ENCODE results near the gene LHFPL6.

The LHFPL6 gene

DNA sequence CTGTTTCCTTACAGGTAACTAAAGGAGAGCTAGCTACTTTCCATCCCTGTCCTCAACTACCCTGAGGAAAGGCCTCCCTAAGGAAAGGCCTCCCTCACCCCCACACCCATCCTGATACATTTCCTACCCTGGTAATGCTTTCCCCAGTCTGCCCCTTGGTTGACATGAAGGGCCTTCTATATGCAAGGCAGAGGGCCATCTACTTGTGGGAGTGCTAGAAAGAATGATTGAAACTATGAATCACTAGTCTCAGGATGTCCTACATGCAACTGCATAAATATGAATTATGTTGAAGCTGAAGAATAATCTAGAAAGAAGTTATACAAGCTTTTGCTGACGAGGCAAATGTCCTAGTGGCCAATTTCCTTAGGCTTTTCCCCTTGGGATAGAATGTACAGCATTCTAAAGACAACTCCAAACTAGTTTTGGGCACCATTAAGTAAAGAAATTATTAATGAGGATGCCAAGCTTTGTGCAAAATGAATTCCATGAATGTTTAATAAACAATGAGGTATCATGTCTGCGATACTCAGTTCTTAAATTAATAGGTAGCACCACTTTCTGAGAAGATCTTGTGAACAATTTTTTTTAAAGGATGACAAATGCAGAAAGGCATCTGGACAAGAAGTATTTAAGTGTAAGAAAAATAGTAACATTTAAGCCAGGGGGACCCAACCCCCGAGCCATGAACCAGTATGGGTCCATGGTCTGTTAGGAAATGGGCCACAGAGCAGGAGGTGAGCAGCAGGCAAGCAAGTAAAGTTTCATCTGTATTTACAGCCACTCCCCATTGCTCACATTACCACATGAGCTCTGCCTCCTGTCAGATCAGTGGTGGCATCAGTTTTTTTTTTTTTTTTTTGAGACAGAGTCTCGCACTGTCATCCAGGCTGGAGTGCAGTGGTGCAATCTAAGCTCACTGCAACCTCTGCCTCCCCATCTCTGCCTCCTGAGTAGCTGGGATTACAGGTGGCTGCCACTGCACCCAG is 223.0 kb downstream of the LHFPL6 start:
- DNase-seq, result no peak

DNA sequence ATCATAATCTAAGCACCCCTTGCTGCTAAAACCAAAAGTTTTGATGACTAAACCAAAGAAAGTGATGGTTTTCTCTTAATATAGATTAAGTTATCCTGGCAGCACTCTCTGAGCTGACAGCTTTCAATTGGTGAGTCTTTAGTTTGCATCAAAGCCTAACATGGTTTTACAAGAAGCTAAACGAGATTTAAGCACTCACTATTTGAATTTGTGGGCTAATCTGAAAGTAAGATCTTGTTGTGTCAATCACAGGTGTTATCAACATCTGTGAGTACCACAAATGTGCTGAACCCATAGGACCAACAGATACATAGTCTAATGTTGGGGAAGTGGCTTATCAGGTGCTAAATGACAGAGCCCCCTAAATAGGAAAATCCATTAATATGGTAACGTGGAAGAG is 223.9 kb downstream of the LHFPL6 start:
- DNase-seq, result no peak

DNA sequence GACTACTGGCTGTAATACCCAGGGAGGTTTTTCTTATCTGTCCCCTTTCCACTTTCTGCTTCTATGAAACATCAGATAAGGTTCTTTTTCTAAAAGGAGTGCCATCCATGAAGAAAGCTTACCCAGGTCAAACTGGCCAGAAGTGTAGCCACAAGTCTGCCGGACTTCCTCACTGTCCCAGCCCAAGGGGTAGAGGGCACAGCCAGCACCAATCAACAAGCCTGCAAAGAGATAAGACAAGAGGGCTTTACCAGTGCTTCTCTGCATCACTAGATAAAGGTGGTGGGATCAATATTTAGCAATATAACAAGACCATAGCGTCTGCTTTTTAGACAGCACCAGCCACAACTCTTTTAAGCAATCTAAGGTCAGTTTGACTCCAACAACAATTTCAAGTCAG is 224.7 kb downstream of the LHFPL6 start:
- no peak for DNase-seq

DNA sequence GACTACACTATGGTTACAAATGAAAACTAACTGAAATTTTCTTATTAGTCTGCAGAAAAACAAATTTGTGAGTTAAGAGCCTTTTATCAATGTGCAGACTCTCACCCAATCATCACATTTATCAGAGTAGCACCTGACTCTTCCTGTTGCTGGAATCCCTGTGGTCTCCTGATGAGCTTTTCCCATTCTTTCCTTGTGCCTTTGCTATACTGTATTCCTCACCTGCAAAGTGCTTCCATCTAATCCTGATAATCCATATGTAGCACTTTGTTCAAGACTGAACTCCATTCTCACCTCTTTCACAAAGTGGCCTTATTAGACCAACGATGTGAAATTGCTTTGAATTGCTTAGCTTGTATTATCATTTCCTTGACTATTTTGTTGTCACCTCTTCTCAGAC is 225.3 kb downstream of the LHFPL6 start:
- no peak for DNase-seq

DNA sequence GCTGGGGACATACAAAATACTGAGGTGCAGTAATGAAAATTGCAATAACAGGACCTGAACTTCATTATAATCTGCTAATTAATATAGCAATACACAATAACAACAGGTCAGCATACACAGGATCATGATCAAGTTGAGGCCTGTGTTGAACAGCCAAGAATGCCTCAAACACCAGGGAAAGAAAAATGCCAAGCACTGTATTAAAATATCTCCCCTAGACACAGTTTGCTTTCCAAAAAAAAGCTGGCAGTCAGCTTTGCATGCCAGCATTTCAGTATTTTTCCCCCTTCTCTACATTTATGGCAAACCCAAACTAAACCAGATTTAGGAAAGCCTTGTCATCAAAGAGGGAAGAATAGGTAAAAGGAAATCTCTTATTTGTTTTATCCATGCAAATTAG is 226.9 kb downstream of the LHFPL6 start:
- no peak for DNase-seq

DNA sequence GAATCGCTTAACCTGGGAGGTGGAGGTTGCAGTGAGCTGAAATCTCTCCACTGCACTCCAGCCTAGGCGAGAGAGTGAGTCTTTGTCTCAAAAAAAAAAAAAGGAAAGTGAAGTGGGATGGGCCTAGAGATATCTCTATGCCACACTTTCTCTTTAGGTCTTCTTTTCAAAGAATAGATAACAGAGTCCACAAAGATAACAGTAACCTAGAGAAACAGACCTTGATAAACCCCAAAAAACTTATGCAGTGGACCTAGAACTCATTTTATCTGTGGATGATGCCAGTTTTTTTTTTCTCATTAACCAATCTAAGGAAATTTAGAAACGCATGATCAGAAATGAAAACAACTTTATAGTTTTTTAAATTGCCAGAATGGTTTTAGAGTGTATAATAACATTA is 227.4 kb downstream of the LHFPL6 start:
- no peak for DNase-seq

DNA sequence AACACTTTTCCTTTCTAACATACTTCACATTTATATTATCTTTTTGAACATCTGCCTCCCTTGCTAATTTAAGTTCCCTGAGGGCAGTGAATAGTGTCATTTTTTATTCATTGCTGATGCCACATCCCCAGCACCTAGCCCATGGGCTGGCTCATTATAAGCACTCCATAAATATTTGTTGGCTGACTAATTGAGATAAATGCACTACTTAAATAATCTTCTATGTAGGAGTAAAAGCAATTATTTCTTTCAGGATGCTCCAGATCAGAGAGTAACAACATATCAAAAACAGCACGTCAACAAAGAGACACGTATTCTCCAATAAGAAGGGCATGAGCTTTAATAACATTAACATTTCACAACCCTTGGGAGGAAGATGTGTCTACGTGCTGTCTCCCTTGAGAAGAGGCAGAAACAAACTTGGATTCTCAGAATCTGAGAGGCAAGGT is 228.2 kb downstream of the LHFPL6 start:
- DNase-seq, result no peak

DNA sequence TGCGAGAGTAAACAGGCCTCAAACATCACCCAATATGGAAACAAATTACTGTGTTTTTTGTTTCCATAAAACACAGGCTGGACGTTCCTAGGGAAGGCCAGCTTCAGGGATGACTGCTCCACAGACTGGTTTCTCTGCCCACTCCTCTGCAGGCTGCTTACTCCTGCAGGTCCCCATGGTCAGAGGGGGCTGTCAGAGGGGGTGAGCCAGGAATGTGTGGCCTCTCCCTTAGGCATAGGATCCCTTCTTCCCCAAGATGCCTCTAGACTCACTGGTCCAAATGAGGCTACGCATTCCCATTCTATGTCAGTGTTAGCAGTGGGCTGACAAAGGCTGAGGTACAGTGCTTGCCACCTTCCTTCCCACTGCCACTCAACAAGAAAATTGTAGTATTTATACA is 229.8 kb downstream of the LHFPL6 start:
- no peak for DNase-seq

DNA sequence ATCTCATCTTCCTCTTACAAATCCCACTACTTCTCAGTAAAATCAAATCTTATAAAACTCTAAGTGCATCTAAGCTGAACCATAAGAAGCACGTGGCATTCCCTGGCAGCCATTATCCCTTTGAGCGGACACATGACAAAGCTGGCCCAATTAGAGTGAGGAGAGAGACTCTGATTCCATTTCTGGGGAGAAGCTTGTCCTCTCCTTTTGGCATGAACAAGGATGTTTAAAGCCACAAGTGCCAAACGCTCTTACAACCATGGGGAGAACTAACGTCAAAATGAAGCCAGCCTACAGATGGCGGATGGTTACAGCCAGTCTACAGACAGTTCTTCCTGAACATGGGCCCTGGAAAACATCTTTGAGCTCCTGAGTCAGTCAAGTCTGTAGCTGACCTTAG is 231.3 kb downstream of the LHFPL6 start:
- no peak for DNase-seq

DNA sequence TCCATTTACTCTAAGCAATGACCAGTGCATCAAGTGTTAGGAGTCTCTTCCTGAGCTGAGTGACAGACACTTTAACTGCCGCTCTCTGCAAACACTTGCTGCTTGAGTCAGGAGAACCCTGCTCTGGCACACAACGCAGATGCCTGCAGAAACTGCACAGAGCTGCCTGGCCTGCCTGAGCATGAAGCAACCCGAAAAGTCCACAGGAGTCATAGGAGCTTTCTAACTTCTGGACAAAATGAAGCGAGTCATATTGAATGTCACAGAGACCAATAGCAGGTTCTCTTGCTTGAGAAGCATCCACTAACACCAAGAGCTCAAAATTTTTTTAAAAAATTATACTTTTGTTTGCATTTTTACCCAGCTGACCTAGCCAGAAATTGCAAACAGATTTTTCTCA is 232.4 kb downstream of the LHFPL6 start:
- no peak for DNase-seq

DNA sequence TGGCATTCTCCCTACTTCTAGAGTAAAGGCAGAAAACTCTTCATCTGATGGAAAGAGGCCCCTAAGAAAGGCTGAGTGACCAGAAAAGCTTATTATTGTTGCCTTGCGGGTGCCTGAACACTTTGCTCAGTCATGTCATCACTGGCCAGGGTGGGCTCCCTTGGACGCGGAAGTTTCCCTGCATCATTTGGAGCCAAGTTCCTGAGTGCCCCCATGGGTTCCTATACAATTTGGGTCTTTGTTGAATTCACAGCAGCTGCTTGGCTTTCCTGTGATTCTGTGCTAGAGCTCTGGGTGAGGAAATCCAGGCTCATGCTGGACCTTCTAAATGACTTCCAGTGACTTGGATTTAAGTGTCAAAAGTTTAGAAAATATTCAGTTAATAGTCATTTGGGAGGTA is 232.9 kb downstream of the LHFPL6 start:
- DNase-seq, result no peak

DNA sequence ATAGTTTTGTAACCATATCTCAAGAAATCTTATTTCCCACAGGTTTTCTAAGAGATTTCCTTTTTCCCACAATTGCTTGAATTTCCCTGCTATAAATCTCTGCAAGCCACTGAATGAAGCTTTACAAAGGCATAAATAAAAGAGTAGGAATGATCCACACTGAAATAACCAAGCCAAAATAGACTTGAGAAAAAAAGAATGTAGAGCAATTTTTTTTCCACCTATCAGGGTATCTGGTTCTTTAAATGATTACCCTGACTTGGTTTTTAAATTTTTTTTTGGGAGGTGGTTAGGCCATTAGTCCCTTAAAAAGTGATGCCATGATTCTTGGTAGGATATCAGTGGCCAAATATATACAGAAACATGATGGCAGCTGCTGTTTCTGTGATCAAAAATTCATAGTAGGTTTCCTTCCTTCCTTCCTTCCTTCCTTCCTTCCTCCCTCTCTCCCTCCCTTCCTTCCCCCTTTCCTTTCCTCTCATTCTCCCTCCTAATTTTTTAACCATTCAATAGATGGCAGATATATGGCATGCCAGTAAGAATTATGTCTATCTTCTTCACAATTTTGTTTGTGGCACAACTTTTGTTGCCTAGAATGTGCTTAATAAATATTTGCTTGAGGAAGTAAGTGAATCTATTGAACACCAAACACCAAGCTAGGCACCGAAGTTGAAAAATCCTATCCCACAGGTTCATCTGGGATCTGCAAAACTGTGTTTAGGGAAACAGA is 233.7 kb downstream of the LHFPL6 start:
- no peak for DNase-seq

DNA sequence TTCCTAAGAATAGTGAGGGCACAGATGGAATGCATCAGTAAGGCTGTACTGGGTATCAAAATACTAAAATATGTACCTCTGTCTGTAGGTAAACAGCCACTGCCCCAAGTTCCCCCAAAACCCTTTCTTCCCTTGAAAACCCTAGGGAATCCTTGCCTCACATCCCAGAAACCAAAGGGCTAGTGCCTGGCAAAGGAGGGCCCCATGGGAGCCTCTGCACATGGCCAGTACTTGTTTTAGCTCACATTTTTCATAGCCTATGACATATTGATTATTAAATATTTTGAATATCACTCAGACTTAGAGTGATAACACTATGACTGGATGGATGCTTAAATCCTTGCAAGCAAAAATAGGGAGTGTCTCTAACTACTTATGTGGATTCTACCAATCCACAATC is 237.1 kb downstream of the LHFPL6 start:
- no peak for DNase-seq

DNA sequence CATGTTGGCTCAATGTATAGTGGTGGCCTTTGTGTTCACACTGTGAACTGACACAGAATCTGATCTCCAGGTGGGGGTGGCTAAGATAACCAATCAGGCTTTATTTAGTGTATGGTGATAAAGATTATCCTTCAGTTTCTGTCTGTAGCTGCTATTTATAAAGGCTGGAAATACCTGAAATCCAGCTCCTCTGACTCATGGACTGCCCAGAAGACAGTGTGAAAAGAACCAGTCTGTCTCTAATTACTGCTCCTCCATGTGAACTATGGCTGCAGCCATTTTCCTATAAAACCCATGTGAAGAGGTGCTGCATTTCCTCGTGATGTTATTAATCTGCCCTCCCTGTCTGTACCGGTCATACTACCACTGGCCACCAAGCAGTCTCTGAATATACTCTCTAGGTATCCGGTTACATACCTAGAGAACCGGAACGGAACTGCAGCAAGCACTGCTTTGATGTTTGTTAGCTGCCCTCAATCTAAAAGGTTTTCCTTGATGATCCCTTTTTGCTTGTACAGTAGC is 238.0 kb downstream of the LHFPL6 start:
- DNase-seq, result no peak

DNA sequence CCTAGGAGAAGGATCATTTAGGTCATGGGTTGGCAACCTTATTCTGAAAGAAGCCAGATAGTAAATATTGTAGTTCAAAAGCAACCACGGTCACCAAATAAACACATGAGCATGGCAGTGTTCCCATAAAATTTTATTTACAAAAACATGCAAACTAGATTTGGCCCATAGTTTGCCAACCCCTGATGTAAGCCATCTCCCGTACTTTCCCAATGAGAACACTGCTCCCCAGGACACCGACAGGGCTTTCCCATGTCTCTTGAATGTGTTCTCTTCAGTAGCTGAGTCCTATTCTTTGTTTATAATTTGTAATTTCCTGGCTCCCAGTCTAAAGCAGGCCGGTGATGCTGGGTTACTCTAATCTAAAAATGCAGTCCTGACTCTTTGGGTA is 239.6 kb downstream of the LHFPL6 start:
- no peak for DNase-seq

DNA sequence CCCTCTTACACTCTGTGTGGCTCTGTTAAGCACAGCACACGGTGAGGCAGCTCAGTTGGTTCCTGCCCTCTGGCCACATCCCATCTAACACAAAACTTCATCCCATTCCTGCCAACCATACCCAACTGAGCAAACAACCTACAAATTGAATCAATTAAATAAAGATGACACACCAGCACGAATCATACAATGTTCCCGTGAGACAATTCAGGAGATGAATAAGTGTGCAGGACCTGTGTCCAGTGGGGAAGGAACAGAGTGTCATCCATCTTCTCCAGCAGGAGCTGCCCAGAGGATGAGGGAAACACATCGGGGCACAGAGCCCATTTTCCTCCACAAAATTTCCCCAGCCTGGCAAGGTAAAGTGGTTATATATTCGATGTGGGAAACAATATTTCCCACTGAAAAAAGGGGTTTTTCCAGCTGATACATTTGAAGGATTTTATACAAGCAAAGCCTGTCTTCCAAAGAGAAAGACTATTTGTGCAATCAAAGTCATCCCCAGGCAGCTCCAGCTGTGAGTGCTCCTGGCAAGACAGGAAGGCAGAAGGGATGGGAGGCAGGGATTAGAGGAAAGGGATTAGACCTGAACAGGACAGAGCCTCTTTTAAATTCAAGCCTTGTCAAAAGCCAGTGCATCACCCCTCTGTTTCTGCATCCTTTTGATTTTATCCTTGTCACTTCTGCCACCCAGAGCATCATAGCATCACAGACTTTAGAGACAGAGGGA is 240.2 kb downstream of the LHFPL6 start:
- no peak for DNase-seq

DNA sequence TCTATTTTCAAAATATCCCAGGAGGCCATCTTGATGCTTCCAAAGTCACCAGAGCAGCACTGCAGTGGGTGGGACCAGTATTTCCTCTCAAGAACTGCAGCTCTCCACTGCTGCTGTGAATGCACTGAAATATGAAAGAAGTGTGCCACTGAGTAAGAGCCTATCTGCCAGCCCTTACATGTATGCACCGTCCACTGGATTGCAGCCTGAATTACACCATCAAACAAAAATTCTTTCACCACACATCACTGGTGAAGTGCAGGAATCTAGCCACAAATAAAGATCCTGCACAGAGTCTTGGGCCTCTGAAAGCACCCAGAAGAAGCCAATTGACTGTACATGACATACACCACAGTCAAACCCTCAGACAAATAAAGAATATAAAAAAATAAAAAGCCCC is 249.0 kb downstream of the LHFPL6 start:
- DNase-seq, result no peak

DNA sequence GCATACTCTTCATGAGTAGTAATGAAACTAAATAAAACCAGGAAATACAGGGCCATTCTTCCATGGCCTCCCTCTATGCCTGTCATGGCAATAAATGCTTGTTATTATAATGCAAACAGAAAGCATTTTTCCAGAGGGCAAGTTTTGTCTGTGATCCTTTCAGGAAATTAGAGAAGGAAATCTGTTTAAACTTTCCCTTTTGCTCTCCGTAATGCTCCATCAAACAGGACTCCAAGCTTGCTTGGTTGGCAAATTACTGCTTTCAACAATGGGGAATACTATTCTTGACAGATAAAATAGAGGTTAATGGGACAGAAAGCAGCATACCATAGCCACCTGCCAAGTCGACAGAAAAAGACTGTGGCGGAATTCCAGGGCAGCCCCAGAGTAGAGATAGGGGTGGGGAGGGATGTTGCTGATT is 252.5 kb downstream of the LHFPL6 start:
- no peak for DNase-seq

DNA sequence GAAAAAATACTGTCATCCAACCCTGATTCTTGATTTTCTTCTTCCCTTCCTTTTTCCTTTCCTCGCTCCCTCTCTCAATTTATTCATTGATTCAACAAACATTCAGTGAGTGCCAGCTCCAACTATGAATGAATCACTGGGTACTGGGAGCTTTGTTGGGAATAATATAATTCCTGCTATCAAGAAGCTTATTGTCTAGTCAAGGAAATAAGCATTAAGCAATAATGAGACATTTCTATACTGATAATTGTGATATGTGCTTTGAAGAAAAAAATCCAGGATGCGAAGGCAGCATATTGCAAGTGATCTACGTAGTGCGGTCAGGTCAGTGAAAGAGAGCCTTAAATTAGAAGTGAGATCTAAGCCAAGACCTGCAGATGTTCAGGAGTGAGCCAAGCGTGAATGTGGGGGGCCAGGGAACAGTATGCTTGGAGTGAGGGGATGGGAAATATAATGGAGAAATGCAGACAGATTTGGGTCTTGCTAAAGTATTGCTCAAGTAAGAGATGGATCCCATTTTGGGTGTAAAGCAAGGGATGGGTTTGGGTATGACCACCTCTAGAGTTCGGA is 253.5 kb downstream of the LHFPL6 start:
- no peak for DNase-seq

DNA sequence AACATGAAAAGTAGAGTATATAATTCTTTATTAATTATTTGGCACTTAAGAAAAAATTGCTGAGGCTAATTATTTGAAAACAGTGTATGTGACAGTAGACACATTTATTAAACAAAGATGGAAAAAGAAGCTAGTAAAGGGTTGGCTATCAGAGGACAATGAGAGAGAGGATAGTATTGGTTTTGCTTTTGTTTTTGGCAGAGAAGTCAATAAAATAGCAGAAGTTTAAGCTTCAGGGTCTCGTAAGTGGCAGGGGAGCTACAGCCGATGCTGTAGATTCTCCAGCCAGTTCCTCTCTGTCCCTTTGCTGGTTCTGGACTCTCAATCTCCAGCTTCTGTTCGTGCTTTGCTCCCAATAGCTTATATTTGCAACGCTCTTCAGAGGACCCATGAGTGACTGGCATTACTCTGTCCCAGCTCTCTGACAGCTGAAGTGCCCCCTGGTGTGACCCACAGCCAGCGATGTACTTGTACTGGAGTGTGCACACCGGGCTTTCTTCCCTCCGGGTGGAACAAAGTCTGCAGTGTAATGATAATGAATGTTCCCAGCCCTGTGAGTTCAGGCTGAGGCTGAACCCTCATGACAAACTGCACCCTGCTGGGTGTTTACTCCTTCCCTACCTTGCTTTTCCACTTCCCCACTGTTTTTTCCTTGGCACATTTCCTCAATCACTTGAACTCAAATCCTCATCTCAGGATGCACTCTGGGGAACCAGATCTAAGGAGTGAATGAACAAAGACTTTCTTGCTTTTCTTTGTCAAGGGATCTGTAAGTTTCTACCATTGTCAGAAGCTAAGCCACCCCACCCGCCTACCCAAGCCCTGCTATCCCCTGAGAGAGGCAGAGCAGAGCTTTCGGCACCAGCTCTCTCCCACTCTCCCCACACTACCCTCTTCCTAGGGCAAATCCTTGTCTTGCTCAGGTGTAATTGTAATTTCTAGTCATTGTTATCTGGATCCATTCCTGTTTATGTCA is 254.8 kb downstream of the LHFPL6 start:
- no peak for DNase-seq

DNA sequence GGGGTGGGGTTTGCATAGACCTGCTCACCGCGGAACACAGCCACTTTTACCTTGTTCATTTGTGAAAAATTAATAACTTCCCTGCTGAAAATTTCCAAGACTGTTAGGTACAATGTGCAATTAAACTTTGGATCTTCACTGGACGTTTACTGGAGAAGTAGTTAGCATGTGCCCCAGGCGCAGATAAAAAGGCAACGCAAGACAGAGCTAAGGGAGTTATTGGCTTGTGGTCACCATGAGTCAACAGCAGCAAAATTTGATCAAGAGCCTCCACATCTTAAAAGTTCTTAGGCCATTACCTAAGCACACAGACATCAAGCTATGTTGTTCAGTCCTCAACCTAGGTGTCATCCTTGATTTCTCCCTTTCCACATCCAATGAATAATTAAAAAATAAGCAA is 257.0 kb downstream of the LHFPL6 start:
- DNase-seq, result no peak

DNA sequence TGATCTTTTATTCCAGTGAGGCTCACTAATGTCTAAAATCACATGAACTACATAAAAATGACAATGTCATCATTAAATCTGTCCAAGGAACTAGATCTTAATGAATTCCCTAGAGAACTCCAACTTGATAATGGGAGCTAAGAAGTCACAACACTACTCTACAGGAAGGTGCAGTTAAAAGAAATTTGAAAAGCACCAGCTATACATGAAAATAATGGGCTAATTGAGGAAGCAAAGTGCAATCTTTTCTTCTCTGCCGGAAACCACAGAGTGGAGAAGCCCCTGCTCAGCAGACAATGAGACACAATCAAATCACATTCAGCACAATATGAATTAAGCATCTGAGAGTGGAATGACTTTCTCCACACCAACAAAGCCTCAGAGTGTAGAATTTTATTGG is 261.7 kb downstream of the LHFPL6 start:
- no peak for DNase-seq
